ENCODE data around the gene TBC1D22A.

Gene TBC1D22A

DNA sequence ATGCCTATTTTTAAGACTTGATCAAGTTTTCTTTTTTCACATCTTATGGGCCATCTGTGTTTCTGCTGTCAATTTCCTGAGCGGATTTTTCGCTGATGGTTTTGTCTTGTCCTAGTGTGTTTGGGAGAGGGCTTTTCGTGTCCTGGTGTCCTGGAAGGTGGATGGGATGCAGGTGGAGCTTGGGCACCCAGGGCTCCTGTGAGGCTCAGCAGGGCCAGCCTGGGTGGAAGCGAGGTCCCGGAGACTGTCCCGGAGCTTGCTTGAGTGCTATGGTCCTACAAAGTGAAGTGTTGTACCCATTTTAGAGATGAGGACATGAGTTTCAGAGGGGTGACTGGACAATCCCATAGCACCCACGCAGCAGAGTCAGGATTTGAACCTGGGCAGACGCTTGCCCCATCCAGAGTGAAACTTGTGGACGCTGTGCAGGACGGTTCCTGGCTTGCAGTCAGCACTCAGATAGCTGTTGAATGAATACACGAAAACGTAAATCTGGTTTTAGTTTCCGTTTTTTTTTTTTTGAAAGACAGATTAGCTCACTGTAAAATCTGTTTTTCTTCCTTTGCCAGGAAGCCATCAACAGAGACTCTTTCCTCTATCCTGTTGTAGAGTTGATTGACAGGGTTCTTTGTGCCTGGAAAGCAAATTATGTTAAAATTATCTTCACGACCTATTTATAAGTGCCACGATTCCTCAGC lies 64.1 kb downstream of the TBC1D22A start:
- Histone ChIP-seq H3K27ac (no peak overlapping the region), H3K27me3 (replicated peaks) (no peaks in the 10 kb centered on the region), H3K36me3 (replicated peaks) (no peaks in the 10 kb centered on the region), H3K4me3 (ENCODE audit: low read depth, low read length) (no peak overlapping the region)
- TF ChIP-seq, protein P1, sequence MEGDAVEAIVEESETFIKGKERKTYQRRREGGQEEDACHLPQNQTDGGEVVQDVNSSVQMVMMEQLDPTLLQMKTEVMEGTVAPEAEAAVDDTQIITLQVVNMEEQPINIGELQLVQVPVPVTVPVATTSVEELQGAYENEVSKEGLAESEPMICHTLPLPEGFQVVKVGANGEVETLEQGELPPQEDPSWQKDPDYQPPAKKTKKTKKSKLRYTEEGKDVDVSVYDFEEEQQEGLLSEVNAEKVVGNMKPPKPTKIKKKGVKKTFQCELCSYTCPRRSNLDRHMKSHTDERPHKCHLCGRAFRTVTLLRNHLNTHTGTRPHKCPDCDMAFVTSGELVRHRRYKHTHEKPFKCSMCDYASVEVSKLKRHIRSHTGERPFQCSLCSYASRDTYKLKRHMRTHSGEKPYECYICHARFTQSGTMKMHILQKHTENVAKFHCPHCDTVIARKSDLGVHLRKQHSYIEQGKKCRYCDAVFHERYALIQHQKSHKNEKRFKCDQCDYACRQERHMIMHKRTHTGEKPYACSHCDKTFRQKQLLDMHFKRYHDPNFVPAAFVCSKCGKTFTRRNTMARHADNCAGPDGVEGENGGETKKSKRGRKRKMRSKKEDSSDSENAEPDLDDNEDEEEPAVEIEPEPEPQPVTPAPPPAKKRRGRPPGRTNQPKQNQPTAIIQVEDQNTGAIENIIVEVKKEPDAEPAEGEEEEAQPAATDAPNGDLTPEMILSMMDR (IDR thresholded peaks at IDR 0.05; ENCODE audit: low read depth, low read length, missing control alignments), result no peak
- in situ Hi-C loops (cut with HindIII; ENCODE audit: low pct_ligation_motif_present, low sequenced_read_pairs), result no loop called here
- DNase-seq, result no peak

DNA sequence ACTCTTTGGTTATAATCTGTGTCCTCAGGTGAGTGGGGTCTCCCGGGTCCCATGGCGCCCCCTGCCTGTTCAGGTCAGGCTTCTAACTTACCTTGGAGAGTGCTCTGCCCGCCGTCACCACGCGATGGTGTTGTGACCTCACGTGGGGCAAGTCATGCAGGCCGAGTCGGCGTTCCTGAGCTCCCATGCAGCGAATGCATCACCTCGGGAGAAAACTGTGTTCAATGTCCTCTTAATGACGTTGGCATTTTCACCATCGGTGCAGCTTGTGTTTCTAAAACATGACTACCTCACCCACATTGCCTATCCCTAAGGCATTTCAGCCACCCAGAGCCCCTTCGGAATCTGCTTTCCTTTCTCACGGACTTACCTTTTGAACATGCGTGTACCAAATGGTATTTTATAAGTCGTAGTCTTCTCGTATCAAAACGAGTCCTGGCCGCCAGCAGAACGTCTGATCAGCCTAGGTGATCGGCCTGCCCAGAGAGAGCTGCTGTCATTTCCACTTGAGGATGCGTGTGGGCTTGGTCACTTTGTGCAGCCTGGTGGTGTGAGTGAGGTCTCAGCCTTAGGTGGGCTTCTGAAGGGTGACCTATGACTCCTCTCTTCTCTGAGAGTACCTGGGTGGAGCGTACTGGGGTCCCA lies 64.8 kb downstream of the TBC1D22A start:
- TF ChIP-seq, protein P1 (IDR thresholded peaks at IDR 0.05; ENCODE audit: low read depth, low read length, missing control alignments), result peak; percentile 20
- in situ Hi-C loops (cut with HindIII; ENCODE audit: low pct_ligation_motif_present, low sequenced_read_pairs), result no loop called here
- no peak overlapping the region for H3K4me3 ChIP-seq (ENCODE audit: low read depth, low read length)
- no peak overlapping the region for H3K27ac ChIP-seq
- H3K36me3 ChIP-seq (replicated peaks), result no peaks in the 10 kb centered on the region
- H3K27me3 ChIP-seq (replicated peaks), result no peaks in the 10 kb centered on the region
- no peak for DNase-seq

DNA sequence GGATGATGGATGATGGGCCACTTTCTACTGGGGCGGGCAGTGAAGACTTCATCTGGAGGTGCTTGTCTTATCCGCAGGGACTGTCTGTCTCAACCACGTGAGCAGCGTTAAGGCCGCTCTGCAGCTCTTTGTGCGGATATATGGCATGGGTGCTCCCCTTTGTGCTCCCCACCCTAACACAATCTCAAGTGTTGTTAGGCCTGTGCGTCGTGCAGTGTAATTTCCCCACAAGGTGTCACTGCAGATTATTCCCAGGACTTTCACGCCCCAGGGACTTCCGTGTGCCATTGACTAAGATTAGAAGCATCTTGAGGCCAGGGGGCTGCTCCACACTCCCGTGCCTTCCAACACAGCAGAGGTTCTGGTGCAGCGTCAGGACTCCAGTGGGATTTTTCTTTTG lies 65.3 kb downstream of the TBC1D22A start:
- no peaks in the 10 kb centered on the region for H3K36me3 ChIP-seq (replicated peaks)
- in situ Hi-C loops (cut with HindIII; ENCODE audit: low pct_ligation_motif_present, low sequenced_read_pairs), result no loop called here
- no peak for DNase-seq
- no peak overlapping the region for H3K27ac ChIP-seq
- TF ChIP-seq, protein P1 (IDR thresholded peaks at IDR 0.05; ENCODE audit: low read depth, low read length, missing control alignments), result no peak
- no peak overlapping the region for H3K4me3 ChIP-seq (ENCODE audit: low read depth, low read length)
- H3K27me3 ChIP-seq (replicated peaks), result no peaks in the 10 kb centered on the region

DNA sequence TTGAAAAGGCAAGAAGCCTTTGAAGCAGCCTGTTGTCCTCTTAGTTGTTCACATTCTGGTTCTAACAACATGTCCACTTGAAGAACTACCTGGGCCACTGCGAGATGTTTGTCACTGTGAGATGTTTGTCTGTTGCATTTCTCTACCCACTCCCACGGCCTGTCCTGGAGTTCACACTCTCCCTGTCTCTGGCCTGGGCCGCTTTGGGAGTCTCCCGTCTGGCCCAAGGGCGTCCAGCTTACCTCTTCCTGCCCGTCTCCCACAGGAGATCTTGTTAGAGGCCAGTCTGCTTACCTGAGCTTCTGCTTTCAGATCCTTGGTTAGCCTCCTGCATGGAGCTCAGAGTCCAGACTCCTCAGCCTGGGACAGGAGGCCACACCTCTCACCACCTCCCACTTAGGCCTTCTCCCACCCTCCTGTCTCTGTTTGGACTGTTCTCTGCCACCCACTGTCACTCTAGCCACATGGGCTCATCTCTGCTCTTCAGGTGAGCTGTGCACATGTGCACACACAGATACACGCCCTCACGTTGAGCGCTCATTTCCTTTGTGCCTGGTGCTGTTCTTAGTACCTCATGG lies 66.0 kb downstream of the TBC1D22A start:
- Histone ChIP-seq H3K4me3 (ENCODE audit: low read depth, low read length) (no peak overlapping the region), H3K36me3 (replicated peaks) (no peaks in the 10 kb centered on the region), H3K27me3 (replicated peaks) (no peaks in the 10 kb centered on the region), H3K27ac (no peak overlapping the region)
- in situ Hi-C loops (cut with HindIII; ENCODE audit: low pct_ligation_motif_present, low sequenced_read_pairs), result no loop called here
- TF ChIP-seq, protein P1 (IDR thresholded peaks at IDR 0.05; ENCODE audit: low read depth, low read length, missing control alignments), result no peak
- DNase-seq, result no peak

DNA sequence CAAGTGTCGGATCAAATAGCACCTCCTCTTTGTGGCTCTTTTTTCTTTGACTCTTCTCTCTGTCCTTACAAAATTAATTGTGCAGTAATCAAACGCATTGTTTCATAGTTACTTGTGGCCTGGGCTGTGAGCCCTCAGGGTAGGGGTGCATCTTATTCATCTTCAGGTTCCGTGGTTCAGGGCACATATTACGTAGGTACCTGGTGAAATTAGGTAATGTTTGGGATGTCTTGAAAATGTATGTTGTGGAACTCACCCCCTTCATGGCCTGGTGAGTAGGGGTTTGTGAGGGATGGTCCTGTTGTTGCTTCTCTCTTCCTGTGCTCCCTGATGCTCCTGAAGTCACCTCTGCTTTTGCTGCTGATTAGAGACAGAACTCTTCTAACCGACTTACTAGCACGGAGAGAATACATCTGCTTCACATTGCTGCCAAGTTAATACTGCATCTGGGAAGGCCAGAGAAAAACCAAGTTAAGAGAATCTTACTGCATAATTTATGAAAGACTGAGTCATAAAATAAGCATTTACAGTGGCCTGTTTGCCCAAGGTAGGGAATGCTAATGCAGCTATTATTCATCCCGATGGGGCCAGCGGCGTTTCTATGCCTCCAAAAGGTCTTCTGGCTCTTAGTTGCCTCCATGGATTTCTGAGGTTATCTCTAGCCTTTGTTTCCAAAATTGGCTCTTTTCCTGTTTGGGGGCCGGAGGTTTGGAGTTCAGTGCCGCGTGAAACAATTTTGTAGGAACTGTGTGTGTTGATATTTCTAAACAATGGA lies 66.9 kb downstream of the TBC1D22A start:
- no peaks in the 10 kb centered on the region for H3K27me3 ChIP-seq (replicated peaks)
- in situ Hi-C loops (cut with HindIII; ENCODE audit: low pct_ligation_motif_present, low sequenced_read_pairs), result no loop called here
- H3K4me3 ChIP-seq (ENCODE audit: low read depth, low read length), result no peak overlapping the region
- DNase-seq, result peak; percentile 78
- H3K36me3 ChIP-seq (replicated peaks), result no peaks in the 10 kb centered on the region
- peak overlapping the region; percentile 75 for H3K27ac ChIP-seq
- TF ChIP-seq, protein P1 (IDR thresholded peaks at IDR 0.05; ENCODE audit: low read depth, low read length, missing control alignments), result no peak
